GM18519 (cell line): ENCODE results near the gene TNIP2.
"Not testable (repeated sequence)": the region's sequence is repeated elsewhere in the genome, so short reads cannot be mapped to it uniquely, and the experiment has no call there.

ENCODE experiments used
- ATAC-seq: cut with Tn5 transposase; IDR thresholded peaks from one replicate; pipeline ENCODE4 v1.9.1; 2021; ENCODE audit warnings: mild to moderate bottlenecking, moderate library complexity; ENCODE audit not compliant: unreplicated experiment, low FRiP score

The TNIP2 gene

GRCh38 chr4:2780643-2781042 is 24.5 kb upstream of the TNIP2 start:
- ATAC-seq = not testable (repeated sequence)

GRCh38 chr4:2771264-2771663 is 15.1 kb upstream of the TNIP2 start:
- ATAC-seq = no peak

GRCh38 chr4:2768921-2769336 is 12.8 kb upstream of the TNIP2 start:
- ATAC-seq = no peak

DNA sequence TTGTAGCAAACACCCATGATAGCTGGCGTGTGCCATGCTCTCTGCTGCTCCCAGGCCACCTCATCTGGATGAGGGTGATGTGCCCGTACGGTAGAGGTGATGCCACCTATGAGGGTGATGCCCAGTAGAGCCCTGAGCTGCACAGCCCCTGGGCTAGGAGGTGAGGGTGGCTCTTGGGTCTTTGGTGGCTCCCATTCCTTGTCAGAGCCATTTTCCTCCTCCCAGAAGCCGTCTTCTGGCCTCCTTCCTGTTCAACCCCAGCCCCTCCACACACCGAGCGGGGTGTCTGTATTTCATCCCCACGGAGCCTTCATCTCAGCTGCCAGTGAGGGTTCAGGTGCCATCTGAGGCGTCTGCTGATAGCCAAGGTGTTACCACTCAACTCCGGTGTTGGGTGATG is 12.0 kb upstream of the TNIP2 start:
- no peak for ATAC-seq

DNA sequence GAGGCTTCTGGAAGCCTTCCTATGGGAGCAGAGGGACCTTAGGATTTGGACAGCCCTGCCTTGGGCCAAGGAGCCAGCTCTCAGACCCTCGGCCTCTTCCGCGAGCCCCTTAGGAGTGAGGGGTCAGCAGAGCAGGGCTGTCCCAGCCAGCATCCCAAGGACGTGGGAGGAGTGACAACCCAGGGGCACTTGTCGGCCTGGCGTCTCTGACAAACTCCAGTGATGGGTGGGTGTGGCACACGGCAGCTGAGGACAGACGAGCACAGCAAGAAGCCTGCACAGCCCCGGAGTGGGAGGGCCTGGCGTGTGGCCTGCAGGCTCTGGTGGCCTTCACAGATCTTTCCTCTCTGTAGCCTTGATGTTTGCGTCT is 11.6 kb upstream of the TNIP2 start:
- ATAC-seq = no peak

GRCh38 chr4:2767046-2767704 is 11.0 kb upstream of the TNIP2 start:
- no peak for ATAC-seq

DNA sequence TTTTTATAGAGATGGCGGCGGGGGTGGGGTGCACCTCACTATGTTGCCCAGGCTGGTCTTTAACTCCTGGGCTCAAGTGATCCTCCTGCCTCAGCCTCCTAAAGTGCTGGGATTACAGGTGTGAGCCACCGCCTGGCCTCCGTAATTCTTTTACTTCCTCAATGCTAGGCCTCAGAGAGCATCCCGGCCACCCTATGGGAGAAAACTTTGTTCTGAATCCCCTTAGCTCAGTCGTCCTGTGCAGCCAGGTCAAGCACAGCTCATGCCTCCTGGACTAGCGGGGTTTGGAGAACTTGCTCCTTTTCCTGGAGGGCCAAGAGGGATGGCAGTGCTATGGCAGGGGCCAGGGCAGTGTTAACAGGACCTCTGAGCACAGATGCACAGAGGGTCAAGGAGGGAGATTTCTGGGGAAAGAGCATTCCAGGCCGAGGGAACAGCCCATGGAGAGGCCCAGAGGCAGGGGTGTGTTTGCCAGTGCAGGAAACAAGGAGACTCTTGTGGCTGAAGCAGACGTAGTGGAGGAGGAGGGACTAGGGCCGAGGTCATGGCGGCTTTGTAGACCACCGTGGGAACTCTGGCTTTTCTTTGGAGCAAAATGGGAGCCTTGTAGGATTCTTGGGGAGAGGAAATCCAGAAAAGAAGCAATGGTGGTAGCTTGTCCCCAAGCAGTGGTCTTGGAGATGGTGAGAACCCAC is 9.8 kb upstream of the TNIP2 start:
- ATAC-seq = no peak

- ATAC-seq = no peak
Measured at GRCh38 chr4:2763511-2763967, 7.4 kb upstream of the TNIP2 start.

- not testable (repeated sequence) for ATAC-seq
Measured at GRCh38 chr4:2762486-2763370, 6.6 kb upstream of the TNIP2 start.

GRCh38 chr4:2762048-2762447 is 5.9 kb upstream of the TNIP2 start:
- no peak for ATAC-seq

DNA sequence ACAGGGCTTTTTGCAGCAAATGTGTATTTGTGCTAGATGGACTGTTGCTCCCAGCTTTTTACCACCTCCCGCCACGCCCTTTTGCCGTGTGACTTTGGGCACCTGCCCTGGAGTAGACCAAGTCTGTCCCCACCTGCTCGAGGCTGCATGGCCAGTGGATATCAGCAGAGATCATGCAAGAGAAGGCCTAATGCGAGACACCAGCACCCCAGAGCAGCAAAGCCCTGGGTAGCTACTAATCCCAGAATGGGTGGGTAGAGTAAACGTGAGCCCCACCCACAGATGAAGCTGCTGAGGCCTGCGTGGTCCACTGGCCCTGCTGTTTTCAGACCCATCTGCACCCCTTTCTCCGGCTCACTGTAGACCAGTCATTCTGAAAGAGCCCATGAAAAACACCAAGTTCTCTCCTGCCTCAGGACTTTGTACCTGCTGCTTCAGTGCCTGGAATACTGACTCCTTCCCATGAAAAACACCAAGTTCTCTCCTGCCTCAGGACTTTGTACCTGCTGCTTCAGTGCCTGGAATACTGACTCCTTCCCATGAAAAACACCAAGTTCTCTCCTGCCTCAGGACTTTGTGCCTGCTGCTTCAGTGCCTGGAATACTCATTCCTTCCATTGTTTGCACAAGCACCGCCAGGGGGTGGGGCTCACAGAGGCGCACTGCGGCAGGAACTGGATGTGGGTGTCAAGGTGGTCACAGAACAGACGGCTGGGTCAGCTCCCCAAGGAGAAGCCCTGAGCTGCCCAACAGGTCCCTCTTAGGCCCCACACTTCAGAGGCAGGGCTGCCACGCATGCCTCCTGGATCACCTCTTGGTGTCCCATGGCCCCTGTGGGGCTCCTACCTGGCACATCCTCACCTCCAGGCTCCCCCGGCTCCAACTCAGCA is 5.1 kb upstream of the TNIP2 start:
- ATAC-seq = no peak

DNA sequence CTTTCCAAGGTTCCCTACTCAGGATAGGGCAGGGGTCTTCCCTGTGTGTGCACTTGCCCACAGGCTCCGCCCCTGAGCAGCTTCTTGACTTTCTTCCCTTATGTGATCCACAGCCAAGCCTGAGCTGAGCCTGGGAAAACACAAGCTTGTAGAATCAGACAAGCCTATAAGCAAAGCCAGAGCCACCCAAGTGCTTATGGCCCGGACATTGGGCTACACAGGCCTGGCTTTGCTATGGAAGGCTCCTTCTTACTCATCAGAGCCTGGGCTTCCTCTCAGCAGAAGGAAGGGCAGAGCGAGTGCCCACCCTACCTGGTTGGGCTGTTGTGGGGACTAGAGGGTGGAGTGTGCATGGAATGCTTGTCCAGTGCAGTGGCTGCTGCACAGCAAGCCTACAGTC is 1.3 kb upstream of the TNIP2 start:
- no peak for ATAC-seq

DNA sequence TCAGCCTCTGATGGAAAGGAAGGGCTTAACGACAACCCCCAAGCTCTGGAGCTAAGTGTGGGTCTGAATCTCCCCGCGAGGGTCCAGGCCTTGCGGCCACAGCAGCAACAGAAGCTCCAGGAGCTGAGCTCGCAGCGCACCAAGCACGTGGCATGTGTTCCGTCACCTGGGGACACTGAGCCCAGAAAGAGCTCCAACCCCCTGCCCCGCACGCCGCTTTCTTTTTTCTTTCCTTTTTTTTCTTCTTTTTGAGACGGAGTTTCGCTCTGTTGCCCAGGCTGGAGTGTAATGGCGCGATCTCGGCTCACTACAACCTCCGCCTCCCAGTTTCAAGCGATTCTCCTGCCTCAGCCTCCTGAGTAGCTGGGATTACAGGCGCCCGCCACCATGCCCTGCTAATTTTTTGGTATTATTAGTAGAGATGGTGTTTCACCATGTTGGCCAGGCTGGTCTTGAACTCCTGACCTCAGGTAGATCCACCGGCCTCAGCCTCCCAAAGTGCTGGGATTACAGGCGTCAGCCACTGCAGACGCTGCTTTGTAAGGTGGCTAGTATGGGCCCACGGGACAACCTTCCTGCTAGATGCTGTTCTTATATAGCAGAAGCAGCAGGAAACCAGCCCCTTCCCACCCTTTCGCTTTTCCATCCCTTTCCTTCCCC is 685 bp upstream of the TNIP2 start:
- ATAC-seq = no peak

DNA sequence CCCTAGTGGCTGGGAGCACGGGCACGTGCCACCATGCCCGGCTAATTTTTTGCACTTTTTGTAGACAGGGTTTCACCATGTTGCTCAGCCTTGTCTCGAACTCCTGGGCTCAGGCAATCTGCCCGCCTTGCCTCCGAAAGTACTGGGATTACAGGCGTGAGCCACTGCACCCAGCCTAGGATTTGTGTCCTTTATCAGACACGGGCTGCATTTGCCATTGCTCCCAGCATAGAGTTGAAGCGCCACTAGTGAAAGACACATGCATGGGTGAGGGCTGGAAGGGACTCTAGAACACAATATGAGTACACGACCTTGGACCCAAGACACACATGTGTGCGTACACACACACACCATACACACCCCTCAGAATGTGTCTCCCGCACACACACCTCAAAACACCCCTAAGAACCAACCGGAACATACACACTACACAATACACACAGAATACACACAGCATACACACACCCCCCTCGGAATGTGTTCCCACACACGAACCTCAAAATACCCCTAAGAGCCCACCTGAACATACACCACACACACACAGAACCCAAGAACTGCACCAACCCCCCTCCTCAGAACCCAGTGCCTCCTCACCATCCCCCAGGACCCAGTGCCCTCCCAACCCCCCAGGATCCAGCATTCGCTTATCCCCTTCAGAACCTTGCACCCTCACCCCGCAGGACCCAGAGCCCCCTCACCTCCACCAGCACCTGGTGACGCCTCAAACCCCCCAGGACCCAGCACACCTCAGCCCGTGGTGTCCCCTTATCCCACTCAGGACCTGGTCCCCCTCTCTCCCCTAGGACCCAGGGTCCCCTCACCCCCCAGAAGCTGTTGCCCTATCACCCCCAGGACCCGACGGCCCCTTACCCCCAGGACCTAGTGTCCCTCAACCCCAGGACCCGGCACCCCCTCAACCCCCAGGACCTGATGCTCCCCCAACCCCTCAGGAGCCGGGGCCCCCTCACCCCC is 1.0 kb downstream of the TNIP2 start:
- no peak for ATAC-seq

GRCh38 chr4:2753436-2753835 is 2.7 kb downstream of the TNIP2 start:
- ATAC-seq = no peak

DNA sequence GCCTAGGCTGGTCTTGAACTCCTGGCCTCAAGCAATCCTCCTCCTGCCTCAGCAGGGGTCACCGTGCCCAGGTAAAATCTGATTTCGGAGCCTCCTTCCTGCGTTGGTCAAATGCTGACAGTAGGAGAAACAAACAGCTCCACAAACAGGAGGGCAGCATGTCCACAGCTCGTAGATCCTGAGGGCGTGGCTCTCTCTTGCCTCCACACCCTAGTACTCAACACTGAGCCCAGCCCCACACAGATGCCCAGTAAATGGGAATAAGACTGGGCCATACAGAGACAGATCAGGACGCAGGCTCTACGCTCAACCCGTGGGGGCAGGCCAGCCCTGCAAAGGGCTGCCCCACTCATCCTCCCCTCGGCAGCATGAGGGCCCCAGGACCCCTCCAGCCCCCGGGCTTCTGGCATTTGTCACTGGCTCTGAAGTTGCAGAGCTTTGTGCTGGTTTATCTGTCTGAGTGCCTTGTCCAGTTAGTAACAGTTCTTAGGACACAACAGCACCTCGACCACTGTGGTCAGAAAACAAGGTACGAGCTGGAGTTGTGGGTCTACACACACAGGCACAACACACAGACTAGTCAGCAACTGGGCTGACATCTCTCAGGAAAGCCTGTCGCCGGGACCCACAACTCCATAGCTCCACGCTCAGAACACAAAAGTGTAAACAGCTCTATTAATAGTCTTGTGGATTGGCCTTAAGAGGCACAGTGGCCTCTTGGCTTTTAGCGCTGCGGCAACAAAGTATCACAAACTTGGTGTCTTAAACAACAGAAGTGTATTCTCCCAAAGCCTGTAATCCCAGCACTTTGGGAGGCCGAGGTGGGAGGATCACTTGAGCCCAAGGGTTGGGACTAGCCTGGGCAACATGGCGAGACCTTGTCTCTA is 5.2 kb downstream of the TNIP2 start:
- ATAC-seq = no peak

- no peak for ATAC-seq
Measured at GRCh38 chr4:2746891-2747695, 9.0 kb downstream of the TNIP2 start.
